GM23248 (cell line): ENCODE data around the gene WWOX.

Experiments used
- EZH2 ChIP-seq: fragments of 200-600 bp; sonication (generic); IDR thresholded peaks from 2 replicates; pipeline ENCODE4 v1.6.1; 2018; ENCODE audit warnings: antibody characterized with exemption, mild to moderate bottlenecking; ENCODE audit not compliant: insufficient read depth, poor library complexity, severe bottlenecking
- EZH2phosphoT487 ChIP-seq: fragments of 200-600 bp; sonication (generic); IDR thresholded peaks from 2 replicates; pipeline ENCODE4 v1.6.1; 2018; ENCODE audit warnings: antibody characterized with exemption, moderate library complexity, mild to moderate bottlenecking, low read depth; ENCODE audit not compliant: insufficient read depth

GRCh38 chr16:78286065-78286464, 186.6 kb downstream of the WWOX start:
- no peak for TF ChIP-seq EZH2phosphoT487
- TF ChIP-seq EZH2, result no peak
